ENCODE data around the gene MRPL24. TPM values are rescaled to one million over a fixed set of nuclear protein-coding genes. Genes with fewer than 3 reads are reported as not detected.

The MRPL24 gene
- total and polyA plus RNA-seq, 9 of the 15 experiments (the other 6 are each of a cell fraction or from before 2014, with no cell fraction given): 74.3 to 267 (median 113) TPM

GRCh38 chr1:156728599-156729462 lies 12.1 kb downstream of the MRPL24 start, which contains the start of gene ISG20L2 (continued):
- TF ChIP-seq SP1 (CRISPR knock-in tag; IDR thresholded peaks at IDR 0.05) (peak; percentile 97), TFE3 (CRISPR knock-in tag; IDR thresholded peaks at IDR 0.05) (no peak), ZNF785 (CRISPR knock-in tag; IDR thresholded peaks at IDR 0.05) (no peak), NFIX (CRISPR knock-in tag; IDR thresholded peaks at IDR 0.05; ENCODE audit: low read depth) (no peak), SUPT5H (IDR thresholded peaks at IDR 0.05) (peak; percentile 70), ETV5 (CRISPR knock-in tag; IDR thresholded peaks at IDR 0.05; ENCODE audit: low read depth) (peak; percentile 66), MAFG (tag; conservative IDR thresholded peaks at IDR 0.05) (no peak), NCOA1 (IDR thresholded peaks at IDR 0.05; ENCODE audit: low read depth) (peak; percentile 98), U2AF2 (optimal IDR thresholded peaks at IDR 0.05; ENCODE audit: low read depth, low read length) (no peak), SMAD2 (IDR thresholded peaks at IDR 0.05; ENCODE audit: low read depth, low read length) (no peak), SAP30 (IDR thresholded peaks at IDR 0.05; ENCODE audit: borderline replicate concordance, insufficient read depth, low read depth, low read length, poor library complexity, severe bottlenecking) (peak; percentile 42), ZNF318 (IDR thresholded peaks at IDR 0.05; ENCODE audit: borderline replicate concordance in 1 of 2, low read depth in 1 of 2) (no peak), ARID2 (IDR thresholded peaks at IDR 0.05) (no peak), TCF7 (IDR thresholded peaks at IDR 0.05; ENCODE audit: borderline replicate concordance) (no peak), ZNF324 (CRISPR knock-in tag; IDR thresholded peaks at IDR 0.05) (no peak), C11orf30 (IDR thresholded peaks at IDR 0.05; ENCODE audit: low read depth) (peak; percentile 94), SP2 (IDR thresholded peaks at IDR 0.05; ENCODE audit: extremely low read depth, low read depth, low read length, poor library complexity, severe bottlenecking) (peak; percentile 11), RBM25 (IDR thresholded peaks at IDR 0.05; ENCODE audit: low read depth, low read length, severe bottlenecking) (no peak), TCFL5 (CRISPR knock-in tag; conservative IDR thresholded peaks at IDR 0.05) (no peak)
